Activated CD4-positive, alpha-beta memory T cell treated with anti-CD3 and anti-CD28 coated beads for 36 hours (primary cell): Measurements from ENCODE around the gene PLCL2. TPM values are rescaled to one million over a fixed set of nuclear protein-coding genes. Genes with fewer than 3 reads are reported as not detected.

Source experiments
- CTCF ChIA-PET: fragments of 350-600 bp; sonication (Branson Sonifier 250); formaldehyde crosslinking; loops from one replicate; lab custom pipeline; 2021; ENCODE audit warnings: antibody characterized with exemption, inconsistent platforms; lab: Charles Lee
- POLR2A ChIA-PET: fragments of 350-600 bp; sonication (Branson Sonifier 250); formaldehyde crosslinking; loops from one replicate; lab custom pipeline; 2021; ENCODE audit warnings: antibody characterized with exemption; lab: Charles Lee
- DNase-seq: peaks from one replicate; pipeline ENCODE4 v3.0.0-alpha.2; 2020
- H3K27ac Mint-ChIP-seq: one replicate; pipeline ENCODE4 v1.8.0; 2021; ENCODE audit warnings: mixed read lengths
- H3K27me3 Mint-ChIP-seq: one replicate; pipeline ENCODE4 v1.8.0; 2021; ENCODE audit warnings: mixed read lengths
- H3K36me3 Mint-ChIP-seq: one replicate; pipeline ENCODE4 v1.8.0; 2021; ENCODE audit warnings: mixed read lengths
- H3K4me1 Mint-ChIP-seq: one replicate; pipeline ENCODE4 v1.8.0; 2021; ENCODE audit warnings: low read depth, mixed read lengths
- H3K4me3 Mint-ChIP-seq: one replicate; pipeline ENCODE4 v1.8.0; 2021; ENCODE audit warnings: mild to moderate bottlenecking, mixed read lengths
- H3K9me3 Mint-ChIP-seq: one replicate; pipeline ENCODE4 v1.8.0; 2021; ENCODE audit warnings: mixed read lengths
- intact Hi-C: fragments of 100-400 bp; cut with micrococcal nuclease; formaldehyde crosslinking; loops from one replicate; pipeline ENCODE4 v1.15.1; 2023
- total RNA-seq, 2 experiments: library from RNA; stranded (reverse); gene quantifications; one replicate each; pipeline ENCODE4 v1.2.3, GENCODE V29; 2021

The PLCL2 gene
- total RNA-seq, 2 experiments from 2014 or later = 16.7 to 17.1 TPM

GRCh38 chr3:16884084-16884747 is 539 bp upstream of the PLCL2 start:
- Mint-ChIP-seq H3K9me3 (no peaks in the 10 kb centered on the region), H3K36me3 (peaks cover 8% of the 10 kb centered on the region), H3K27me3 (no peaks in the 10 kb centered on the region), H3K27ac (peak overlapping the region; percentile 93), H3K4me3 (peak overlapping the region; percentile 93), H3K4me1 (peaks cover 23% of the 10 kb centered on the region)
- peak; percentile 84 for DNase-seq
- ChIA-PET POLR2A (interaction anchor here (0.7 to 1.5 kb wide), 6 partner anchors 10 to 298 kb away, joined by 3 to 9 read pairs (median 3); no protein-coding TSS in a partner anchor), CTCF (interaction anchor here (0.6 to 2.8 kb wide), 40 partner anchors 10 to 1509 kb away, joined by 3 to 25 read pairs (median 4); partner anchors contain the start of gene TBC1D5)
- intact Hi-C loops = loop anchor here (1.0 to 10.0 kb wide), 4 partner anchors 349 to 1561 kb away; partner anchors contain the start of genes DPH3, OXNAD1 and TBC1D5

- Mint-ChIP-seq H3K9me3 (no peaks in the 10 kb centered on the region), H3K4me3 (peak overlapping the region; percentile 93), H3K36me3 (peaks cover 8% of the 10 kb centered on the region), H3K27ac (peak overlapping the region; percentile 98), H3K4me1 (peaks cover 38% of the 10 kb centered on the region), H3K27me3 (no peaks in the 10 kb centered on the region)
- intact Hi-C loops = loop anchor here (1.0 to 10.0 kb wide), 9 partner anchors 37 to 1559 kb away; partner anchors contain the start of genes DPH3, OXNAD1, RFTN1 and TBC1D5
- CTCF ChIA-PET = interaction anchor here (0.6 to 2.8 kb wide), 7 partner anchors 13 to 266 kb away, joined by 3 to 25 read pairs (median 10); no protein-coding TSS in a partner anchor
- DNase-seq = no peak
- POLR2A ChIA-PET = interaction anchor here (0.8 to 2.2 kb wide), 2 partner anchors 11 to 19 kb away, joined by 3 to 8 read pairs; no protein-coding TSS in a partner anchor
Measured at GRCh38 chr3:16885593-16886302, 993 bp downstream of the PLCL2 start.

GRCh38 chr3:16886303-16886683 is 1.5 kb downstream of the PLCL2 start:
- no peaks in the 10 kb centered on the region for H3K9me3 Mint-ChIP-seq
- peak; percentile 44 for DNase-seq
- H3K4me1 Mint-ChIP-seq = peaks cover 44% of the 10 kb centered on the region
- peaks cover 8% of the 10 kb centered on the region for H3K36me3 Mint-ChIP-seq
- peak overlapping the region; percentile 98 for H3K27ac Mint-ChIP-seq
- H3K4me3 Mint-ChIP-seq = peak overlapping the region; percentile 93
- ChIA-PET POLR2A (interaction anchor here (2.2 kb wide), 1 partner anchor 10 kb away, joined by 8 read pairs; no protein-coding TSS in a partner anchor), CTCF (interaction anchor here (1.0 to 2.8 kb wide), 3 partner anchors 12 to 43 kb away, joined by 4 to 25 read pairs (median 4); no protein-coding TSS in a partner anchor)
- intact Hi-C loops = loop anchor here (1.0 to 10.0 kb wide), 7 partner anchors 38 to 1559 kb away; partner anchors contain the start of genes DPH3, OXNAD1, RFTN1 and TBC1D5
- no peaks in the 10 kb centered on the region for H3K27me3 Mint-ChIP-seq

GRCh38 chr3:16887130-16887529 is 2.4 kb downstream of the PLCL2 start:
- intact Hi-C loops = loop anchor here (5.0 to 10.0 kb wide), 6 partner anchors 60 to 1558 kb away; partner anchors contain the start of genes DPH3, OXNAD1, RFTN1 and TBC1D5
- CTCF ChIA-PET = interaction anchor here (1.2 kb wide), 1 partner anchor 11 kb away, joined by 4 read pairs; no protein-coding TSS in a partner anchor
- Mint-ChIP-seq H3K27me3 (no peaks in the 10 kb centered on the region), H3K36me3 (peaks cover 8% of the 10 kb centered on the region), H3K4me3 (peak overlapping the region; percentile 93), H3K4me1 (peaks cover 52% of the 10 kb centered on the region), H3K9me3 (no peaks in the 10 kb centered on the region), H3K27ac (peak overlapping the region; percentile 98)
- DNase-seq = no peak
- POLR2A ChIA-PET = interaction anchor here (0.6 to 2.2 kb wide), 2 partner anchors 9 to 149 kb away, joined by 3 to 8 read pairs; no protein-coding TSS in a partner anchor

- no peak for DNase-seq
- H3K27me3 Mint-ChIP-seq = no peaks in the 10 kb centered on the region
- POLR2A ChIA-PET = interaction anchor here (1.2 to 1.8 kb wide), 2 partner anchors 45 to 263 kb away, joined by 3 to 5 read pairs; no protein-coding TSS in a partner anchor
- CTCF ChIA-PET = interaction anchor here (1.0 to 1.1 kb wide), 2 partner anchors 263 to 305 kb away, joined by 3 to 4 read pairs; no protein-coding TSS in a partner anchor
- H3K4me3 Mint-ChIP-seq = peak overlapping the region; percentile 93
- no peaks in the 10 kb centered on the region for H3K9me3 Mint-ChIP-seq
- H3K36me3 Mint-ChIP-seq = peaks cover 8% of the 10 kb centered on the region
- peak overlapping the region; percentile 98 for H3K27ac Mint-ChIP-seq
- intact Hi-C loops = loop anchor here (2.0 to 10.0 kb wide), 9 partner anchors 14 to 1556 kb away; partner anchors contain the start of genes DPH3, OXNAD1, RFTN1 and TBC1D5
- peaks cover 64% of the 10 kb centered on the region for H3K4me1 Mint-ChIP-seq
Measured at GRCh38 chr3:16888356-16888755, 3.6 kb downstream of the PLCL2 start.

GRCh38 chr3:16888785-16889607 is 4.2 kb downstream of the PLCL2 start:
- Mint-ChIP-seq H3K4me3 (peak overlapping the region; percentile 93), H3K27ac (peak overlapping the region; percentile 98), H3K27me3 (no peaks in the 10 kb centered on the region), H3K9me3 (no peaks in the 10 kb centered on the region), H3K4me1 (peaks cover 64% of the 10 kb centered on the region), H3K36me3 (peaks cover 8% of the 10 kb centered on the region)
- CTCF ChIA-PET = interaction anchor here (1.1 kb wide), 1 partner anchor 304 kb away, joined by 4 read pairs; no protein-coding TSS in a partner anchor
- DNase-seq = peak; percentile 54
- POLR2A ChIA-PET = interaction anchor here (1.2 to 1.8 kb wide), 3 partner anchors 18 to 46 kb away, joined by 3 to 5 read pairs (median 4); no protein-coding TSS in a partner anchor
- intact Hi-C loops = loop anchor here (1.0 to 10.0 kb wide), 12 partner anchors 8 to 1556 kb away; partner anchors contain the start of genes DPH3, OXNAD1, RFTN1 and TBC1D5

- H3K27me3 Mint-ChIP-seq = no peaks in the 10 kb centered on the region
- ChIA-PET POLR2A (interaction anchor here (1.2 kb wide), 1 partner anchor 30 kb away, joined by 3 read pairs; no protein-coding TSS in a partner anchor), CTCF (interaction anchor here (1.7 kb wide), 1 partner anchor 289 kb away, joined by 4 read pairs; no protein-coding TSS in a partner anchor)
- H3K9me3 Mint-ChIP-seq = no peaks in the 10 kb centered on the region
- intact Hi-C loops = no loop called here
- no peak for DNase-seq
- no peak overlapping the region for H3K27ac Mint-ChIP-seq
- peaks cover 2% of the 10 kb centered on the region for H3K36me3 Mint-ChIP-seq
- no peak overlapping the region for H3K4me3 Mint-ChIP-seq
- H3K4me1 Mint-ChIP-seq = peaks cover 72% of the 10 kb centered on the region
Measured at GRCh38 chr3:16890597-16891333, 6.0 kb downstream of the PLCL2 start.

GRCh38 chr3:16893618-16894200 is 9.0 kb downstream of the PLCL2 start:
- Mint-ChIP-seq H3K4me3 (no peak overlapping the region), H3K27ac (no peak overlapping the region), H3K9me3 (no peaks in the 10 kb centered on the region), H3K36me3 (no peaks in the 10 kb centered on the region), H3K27me3 (no peaks in the 10 kb centered on the region), H3K4me1 (peaks cover 86% of the 10 kb centered on the region)
- POLR2A ChIA-PET = interaction anchor here (0.9 kb wide), 1 partner anchor 9 kb away, joined by 3 read pairs; the partner anchor contains the start of gene PLCL2
- CTCF ChIA-PET = interaction anchor here (0.9 kb wide), 1 partner anchor 9 kb away, joined by 4 read pairs; the partner anchor contains the start of gene PLCL2
- no peak for DNase-seq
- intact Hi-C loops = no loop called here

- Mint-ChIP-seq H3K9me3 (no peaks in the 10 kb centered on the region), H3K4me3 (no peak overlapping the region), H3K27ac (peak overlapping the region; percentile 19), H3K36me3 (no peaks in the 10 kb centered on the region), H3K27me3 (no peaks in the 10 kb centered on the region), H3K4me1 (peaks cover 86% of the 10 kb centered on the region)
- POLR2A ChIA-PET = interaction anchor here (1.4 kb wide), 1 partner anchor 10 kb away, joined by 8 read pairs; no protein-coding TSS in a partner anchor
- no peak for DNase-seq
- intact Hi-C loops = loop anchor here (5.0 kb wide), 1 partner anchor 594 kb away; no protein-coding TSS in a partner anchor
- CTCF ChIA-PET = interaction anchor here (1.4 kb wide), 1 partner anchor 12 kb away, joined by 5 read pairs; no protein-coding TSS in a partner anchor
Measured at GRCh38 chr3:16896094-16896627, 11.4 kb downstream of the PLCL2 start.
